ENCODE results near the gene PLPP7. TPM values are rescaled to one million over a fixed set of nuclear protein-coding genes. Genes with fewer than 3 reads are reported as not detected.
"Not testable (repeated sequence)": the region's sequence is repeated elsewhere in the genome, so short reads cannot be mapped to it uniquely, and the experiment has no call there.

The PLPP7 gene
- total and polyA plus RNA-seq, 4 experiments from 2014 or later = not detected

DNA sequence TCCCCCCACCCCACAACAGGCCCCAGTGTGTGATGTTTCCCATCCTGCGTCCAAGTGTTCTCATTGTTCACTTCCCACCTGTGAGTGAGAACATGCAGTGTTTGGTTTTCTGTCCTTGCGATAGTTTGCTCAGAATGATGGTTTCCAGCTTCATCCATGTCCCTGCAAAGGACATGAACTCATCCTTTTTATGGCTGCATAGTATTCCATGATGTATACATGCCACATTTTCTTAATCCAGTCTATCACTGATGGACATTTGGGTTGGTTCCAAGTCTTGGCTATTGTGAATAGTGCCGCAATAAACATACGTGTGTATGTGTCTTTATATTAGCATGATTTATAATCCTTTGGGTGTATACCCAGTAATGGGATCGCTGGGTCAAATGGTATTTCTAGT is 49.7 kb downstream of the PLPP7 start:
- H3K27me3 ChIP-seq (ENCODE audit: insufficient read depth, low read length); POLR2A ChIA-PET (ENCODE audit: partially characterized antibody); H3K36me3 ChIP-seq (ENCODE audit: insufficient read depth, low read length); H3K4me3 Mint-ChIP-seq; H3K36me3 Mint-ChIP-seq; DNase-seq; H3K4me3 ChIP-seq (ENCODE audit: low read length in 2 of 2); H3K27ac Mint-ChIP-seq; H3K27ac ChIP-seq (ENCODE audit: low read depth, low read length); H3K4me1 Mint-ChIP-seq; H3K9me3 Mint-ChIP-seq; H3K4me1 ChIP-seq (ENCODE audit: insufficient read depth, low read length); H3K9me3 ChIP-seq (ENCODE audit: control insufficient read depth in 1 of 2, low read length in 2 of 2); CTCF ChIA-PET (ENCODE audit: partially characterized antibody); H3K27me3 Mint-ChIP-seq: not testable (repeated sequence)
- intact Hi-C loops (cut with micrococcal nuclease) = loop anchor here (5.0 kb wide), 1 partner anchor 62 kb away; the partner anchor contains the start of gene FAM78A

DNA sequence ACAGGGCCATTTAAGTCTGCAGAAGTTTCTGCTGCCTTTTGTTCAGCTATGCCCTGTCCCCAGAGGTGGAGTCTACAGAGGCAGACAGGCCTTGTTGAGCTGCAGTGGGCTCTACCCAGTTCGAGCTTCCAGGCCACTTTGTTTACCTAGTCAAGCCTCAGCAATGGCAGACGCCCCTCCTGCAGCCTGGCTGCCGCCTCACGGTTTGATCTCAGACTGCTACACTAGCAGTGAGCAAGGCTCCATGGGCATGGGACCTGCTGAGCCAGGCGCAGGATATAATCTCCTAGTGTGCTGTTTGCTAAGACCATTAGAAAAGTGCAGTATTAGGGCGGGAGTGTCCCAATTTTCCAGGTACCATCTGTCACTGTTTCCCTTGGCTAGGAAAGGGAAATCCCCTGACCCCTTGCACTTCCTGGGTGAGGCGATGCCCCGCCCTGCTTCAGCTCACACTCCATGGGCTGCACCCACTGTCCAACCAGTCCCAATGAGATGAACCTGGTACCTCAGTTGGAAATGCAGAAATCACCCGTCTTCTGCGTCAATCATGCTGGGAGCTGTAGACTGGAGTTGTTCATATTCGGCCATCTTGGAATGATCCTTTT is 55.5 kb downstream of the PLPP7 start:
- H3K27ac Mint-ChIP-seq = peak overlapping the region in 1 of 7 donors; percentile 30
- H3K27me3 ChIP-seq (ENCODE audit: insufficient read depth, low read length); DNase-seq; H3K36me3 ChIP-seq (ENCODE audit: insufficient read depth, low read length); H3K4me1 Mint-ChIP-seq; H3K36me3 Mint-ChIP-seq; H3K4me1 ChIP-seq (ENCODE audit: insufficient read depth, low read length); H3K27ac ChIP-seq (ENCODE audit: low read depth, low read length); intact Hi-C loops (cut with micrococcal nuclease); H3K4me3 Mint-ChIP-seq; H3K4me3 ChIP-seq (ENCODE audit: low read length in 2 of 2); POLR2A ChIA-PET (ENCODE audit: partially characterized antibody); H3K9me3 Mint-ChIP-seq; H3K27me3 Mint-ChIP-seq; H3K9me3 ChIP-seq (ENCODE audit: control insufficient read depth in 1 of 2, low read length in 2 of 2): not testable (repeated sequence)
- CTCF ChIA-PET (ENCODE audit: partially characterized antibody) = interaction anchor here (1.2 to 1.6 kb wide), 3 partner anchors 9 to 401 kb away, joined by 3 to 5 read pairs (median 5); no protein-coding TSS in a partner anchor

DNA sequence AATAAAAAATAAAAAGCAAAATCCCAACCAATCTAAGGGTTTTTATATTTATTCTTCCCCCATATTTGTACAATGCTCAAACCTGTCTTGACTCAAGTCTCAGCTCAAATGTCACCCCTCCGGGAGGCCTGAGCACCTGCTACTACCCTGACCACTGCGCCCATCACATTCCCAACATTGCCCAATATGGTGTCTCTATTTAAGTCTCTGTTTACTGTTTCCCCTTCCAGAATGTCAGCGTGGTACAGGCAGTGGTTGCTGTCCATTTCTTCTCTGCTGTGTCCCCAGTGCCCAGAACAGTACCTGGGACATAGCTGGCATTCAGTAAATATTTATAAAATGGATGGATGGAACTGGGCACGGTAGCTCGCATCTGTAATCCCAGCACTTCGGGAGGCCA is 57.0 kb downstream of the PLPP7 start:
- Mint-ChIP-seq H3K27ac (no peak overlapping the region), H3K36me3 (no peaks in the 10 kb centered on the region), H3K4me1 (peaks cover 0 to 12% (median 6%) of the 10 kb centered on the region in 4 donors), H3K9me3 (no peaks in the 10 kb centered on the region), H3K27me3 (peaks cover 0 to 4% of the 10 kb centered on the region in 2 donors), H3K4me3 (no peak overlapping the region)
- Histone ChIP-seq H3K9me3 (ENCODE audit: control insufficient read depth in 1 of 2, low read length in 2 of 2) (no peaks in the 10 kb centered on the region), H3K36me3 (ENCODE audit: insufficient read depth, low read length) (no peaks in the 10 kb centered on the region), H3K4me1 (ENCODE audit: insufficient read depth, low read length) (peaks cover 9% of the 10 kb centered on the region), H3K27ac (ENCODE audit: low read depth, low read length) (no peak overlapping the region), H3K4me3 (ENCODE audit: low read length in 2 of 2) (no peak overlapping the region), H3K27me3 (ENCODE audit: insufficient read depth, low read length) (no peaks in the 10 kb centered on the region)
- ChIA-PET CTCF (ENCODE audit: partially characterized antibody) (interaction anchor here (4.2 kb wide), 1 partner anchor 169 kb away, joined by 16 read pairs; no protein-coding TSS in a partner anchor), POLR2A (ENCODE audit: partially characterized antibody) (interaction anchor here (1.1 kb wide), 1 partner anchor 244 kb away, joined by 3 read pairs; no protein-coding TSS in a partner anchor)
- no peak for DNase-seq
- intact Hi-C loops (cut with micrococcal nuclease) = no loop called here

DNA sequence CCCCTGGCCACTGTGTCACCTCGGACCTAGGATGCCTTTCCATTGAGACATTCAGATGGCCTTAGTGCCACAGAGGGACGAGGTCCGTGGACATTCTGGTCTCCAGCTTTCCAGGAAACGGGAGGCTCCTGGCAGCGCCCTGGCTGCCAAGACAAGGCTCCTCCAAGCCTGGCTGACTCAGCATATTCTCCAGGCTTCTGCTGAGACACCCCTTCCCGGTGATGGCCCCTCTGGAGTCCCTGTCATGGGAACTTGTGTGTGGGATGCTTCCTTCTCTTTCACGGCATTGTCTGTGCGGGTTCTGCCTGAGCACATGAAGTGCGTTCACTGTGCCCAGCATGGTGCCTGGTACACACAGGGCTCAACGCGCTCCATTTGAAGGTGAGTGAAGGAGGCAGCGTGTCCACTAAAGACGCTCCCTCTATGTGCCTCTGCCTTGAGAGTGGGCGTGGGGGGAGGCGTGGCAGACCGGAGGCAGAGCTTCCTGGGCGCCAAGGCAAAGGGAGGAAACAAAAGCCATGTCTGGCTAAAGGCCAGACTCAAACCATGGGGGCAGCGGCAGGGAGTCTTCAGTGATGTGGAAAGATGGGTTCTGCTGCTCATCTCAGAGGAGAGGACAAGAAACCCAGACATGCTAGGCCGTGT is 58.0 kb downstream of the PLPP7 start:
- intact Hi-C loops (cut with micrococcal nuclease) = no loop called here
- H3K27ac Mint-ChIP-seq = no peak overlapping the region
- H3K4me3 Mint-ChIP-seq = no peak overlapping the region
- H3K9me3 ChIP-seq (ENCODE audit: control insufficient read depth in 1 of 2, low read length in 2 of 2) = no peaks in the 10 kb centered on the region
- no peak overlapping the region for H3K4me3 ChIP-seq (ENCODE audit: low read length in 2 of 2)
- no peaks in the 10 kb centered on the region for H3K36me3 ChIP-seq (ENCODE audit: insufficient read depth, low read length)
- no peaks in the 10 kb centered on the region for H3K27me3 ChIP-seq (ENCODE audit: insufficient read depth, low read length)
- H3K27me3 Mint-ChIP-seq = peaks cover 0 to 4% of the 10 kb centered on the region in 2 donors
- H3K9me3 Mint-ChIP-seq = no peaks in the 10 kb centered on the region
- DNase-seq = no peak
- CTCF ChIA-PET (ENCODE audit: partially characterized antibody) = interaction anchor here (0.7 to 4.2 kb wide), 3 partner anchors 131 to 170 kb away, joined by 3 to 16 read pairs (median 3); no protein-coding TSS in a partner anchor
- peaks cover 9% of the 10 kb centered on the region for H3K4me1 ChIP-seq (ENCODE audit: insufficient read depth, low read length)
- H3K4me1 Mint-ChIP-seq = peaks cover 0 to 12% (median 6%) of the 10 kb centered on the region in 4 donors
- no peaks in the 10 kb centered on the region for H3K36me3 Mint-ChIP-seq
- H3K27ac ChIP-seq (ENCODE audit: low read depth, low read length) = no peak overlapping the region
- POLR2A ChIA-PET (ENCODE audit: partially characterized antibody) = no interaction called here

DNA sequence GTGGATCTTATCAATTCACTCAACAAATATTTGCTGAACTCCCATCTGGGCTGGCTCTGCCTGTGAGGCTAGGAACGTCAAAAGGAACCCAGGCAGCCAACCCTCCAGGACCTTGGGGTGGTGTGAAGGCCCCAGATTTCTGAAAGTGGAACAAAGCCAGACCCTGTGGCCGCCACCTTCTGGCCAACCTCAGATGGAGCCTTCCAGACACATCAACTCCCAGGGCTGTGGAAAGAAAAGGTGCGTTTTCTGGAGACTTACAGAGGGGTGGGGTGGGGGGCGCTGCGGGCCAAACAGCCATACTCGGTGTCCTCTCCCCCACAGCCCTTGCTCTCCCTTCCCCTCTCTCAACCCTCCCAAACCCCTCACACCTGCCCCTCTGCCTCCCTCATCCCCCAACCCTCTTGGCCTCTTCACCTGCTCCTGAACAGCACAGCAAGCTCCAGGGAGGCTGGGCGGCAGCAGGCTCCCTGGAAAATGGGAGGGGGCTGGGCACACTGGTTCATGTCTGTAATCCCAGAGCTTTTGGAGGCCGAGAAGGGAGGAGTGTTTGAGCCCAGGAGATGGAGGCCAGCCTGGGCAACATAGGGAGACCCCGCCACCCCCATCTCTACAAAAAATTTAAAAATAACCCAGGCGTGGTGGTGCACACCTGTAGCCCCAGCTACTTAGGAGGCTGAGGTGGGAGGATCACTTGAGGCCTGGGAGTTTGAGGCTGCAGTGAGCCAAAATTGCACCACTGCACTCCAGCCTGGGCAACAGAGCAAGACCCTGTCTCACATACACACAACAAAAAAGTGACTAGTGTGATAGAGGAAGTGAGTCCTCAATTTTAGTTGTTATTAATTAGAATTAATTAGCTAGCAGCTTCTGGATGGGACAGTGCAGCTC is 59.4 kb downstream of the PLPP7 start:
- Histone ChIP-seq H3K9me3 (ENCODE audit: control insufficient read depth in 1 of 2, low read length in 2 of 2) (no peaks in the 10 kb centered on the region), H3K36me3 (ENCODE audit: insufficient read depth, low read length) (no peaks in the 10 kb centered on the region), H3K27me3 (ENCODE audit: insufficient read depth, low read length) (no peaks in the 10 kb centered on the region), H3K27ac (ENCODE audit: low read depth, low read length) (no peak overlapping the region), H3K4me1 (ENCODE audit: insufficient read depth, low read length) (peaks cover 9% of the 10 kb centered on the region), H3K4me3 (ENCODE audit: low read length in 2 of 2) (no peak overlapping the region)
- intact Hi-C loops (cut with micrococcal nuclease) = no loop called here
- no peaks in the 10 kb centered on the region for H3K9me3 Mint-ChIP-seq
- no peak overlapping the region for H3K27ac Mint-ChIP-seq
- ChIA-PET POLR2A (ENCODE audit: partially characterized antibody) (interaction anchor here (0.6 to 1.8 kb wide), 5 partner anchors 24 to 396 kb away, joined by 3 to 9 read pairs (median 5); no protein-coding TSS in a partner anchor), CTCF (ENCODE audit: partially characterized antibody) (interaction anchor here (0.7 to 4.2 kb wide), 50 partner anchors 10 to 411 kb away, joined by 3 to 75 read pairs (median 5); partner anchors contain the start of genes NUP214 and POMT1)
- peaks cover 0 to 12% (median 6%) of the 10 kb centered on the region in 4 donors for H3K4me1 Mint-ChIP-seq
- no peaks in the 10 kb centered on the region for H3K36me3 Mint-ChIP-seq
- DNase-seq = no peak
- peaks cover 0 to 4% of the 10 kb centered on the region in 2 donors for H3K27me3 Mint-ChIP-seq
- no peak overlapping the region for H3K4me3 Mint-ChIP-seq

DNA sequence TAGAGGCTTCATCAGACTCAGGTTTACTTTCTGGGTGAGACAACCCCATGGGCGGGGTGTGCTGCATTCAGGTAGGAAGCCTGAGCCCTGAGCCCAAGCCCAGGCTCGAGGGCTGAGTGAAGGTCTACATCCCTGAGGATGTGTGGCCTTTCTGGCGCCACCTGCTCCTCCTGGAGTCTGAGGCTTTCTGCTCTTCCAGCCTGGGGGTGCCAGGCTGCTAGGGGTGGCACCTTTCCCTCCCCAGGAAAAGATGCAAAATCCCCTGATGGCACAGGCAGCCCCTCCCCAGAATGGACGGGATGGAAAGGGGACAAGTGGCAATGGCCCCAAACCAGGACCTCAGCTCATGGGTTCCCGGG is 60.0 kb downstream of the PLPP7 start:
- POLR2A ChIA-PET (ENCODE audit: partially characterized antibody) = interaction anchor here (0.6 to 1.8 kb wide), 5 partner anchors 24 to 396 kb away, joined by 3 to 9 read pairs (median 5); no protein-coding TSS in a partner anchor
- DNase-seq = no peak
- H3K36me3 ChIP-seq (ENCODE audit: insufficient read depth, low read length) = no peaks in the 10 kb centered on the region
- Mint-ChIP-seq H3K4me1 (peaks cover 0 to 12% (median 6%) of the 10 kb centered on the region in 4 donors), H3K9me3 (no peaks in the 10 kb centered on the region), H3K27ac (no peak overlapping the region), H3K36me3 (no peaks in the 10 kb centered on the region), H3K4me3 (no peak overlapping the region), H3K27me3 (peaks cover 0 to 4% of the 10 kb centered on the region in 2 donors)
- CTCF ChIA-PET (ENCODE audit: partially characterized antibody) = interaction anchor here (0.7 to 4.2 kb wide), 52 partner anchors 9 to 411 kb away, joined by 3 to 75 read pairs (median 5); partner anchors contain the start of genes NUP214 and POMT1
- H3K9me3 ChIP-seq (ENCODE audit: control insufficient read depth in 1 of 2, low read length in 2 of 2) = no peaks in the 10 kb centered on the region
- H3K4me1 ChIP-seq (ENCODE audit: insufficient read depth, low read length) = peaks cover 9% of the 10 kb centered on the region
- no peak overlapping the region for H3K4me3 ChIP-seq (ENCODE audit: low read length in 2 of 2)
- H3K27me3 ChIP-seq (ENCODE audit: insufficient read depth, low read length) = no peaks in the 10 kb centered on the region
- H3K27ac ChIP-seq (ENCODE audit: low read depth, low read length) = no peak overlapping the region
- intact Hi-C loops (cut with micrococcal nuclease) = no loop called here
